Activated CD4-positive, alpha-beta memory T cell treated with anti-CD3 and anti-CD28 coated beads for 36 hours (primary cell): ENCODE data around the gene EPS15. TPM values are rescaled to one million over a fixed set of nuclear protein-coding genes. Genes with fewer than 3 reads are reported as not detected.

Experiments
- CTCF ChIA-PET: fragments of 350-600 bp; sonication (Branson Sonifier 250); formaldehyde crosslinking; loops from one replicate; lab custom pipeline; 2021; ENCODE audit warnings: antibody characterized with exemption, inconsistent platforms; lab: Charles Lee
- POLR2A ChIA-PET: fragments of 350-600 bp; sonication (Branson Sonifier 250); formaldehyde crosslinking; loops from one replicate; lab custom pipeline; 2021; ENCODE audit warnings: antibody characterized with exemption; lab: Charles Lee
- DNase-seq: peaks from one replicate; pipeline ENCODE4 v3.0.0-alpha.2; 2020
- H3K27ac Mint-ChIP-seq: one replicate; pipeline ENCODE4 v1.8.0; 2021; ENCODE audit warnings: mixed read lengths
- H3K27me3 Mint-ChIP-seq: one replicate; pipeline ENCODE4 v1.8.0; 2021; ENCODE audit warnings: mixed read lengths
- H3K36me3 Mint-ChIP-seq: one replicate; pipeline ENCODE4 v1.8.0; 2021; ENCODE audit warnings: mixed read lengths
- H3K4me1 Mint-ChIP-seq: one replicate; pipeline ENCODE4 v1.8.0; 2021; ENCODE audit warnings: low read depth, mixed read lengths
- H3K4me3 Mint-ChIP-seq: one replicate; pipeline ENCODE4 v1.8.0; 2021; ENCODE audit warnings: mild to moderate bottlenecking, mixed read lengths
- H3K9me3 Mint-ChIP-seq: one replicate; pipeline ENCODE4 v1.8.0; 2021; ENCODE audit warnings: mixed read lengths
- intact Hi-C: fragments of 100-400 bp; cut with micrococcal nuclease; formaldehyde crosslinking; loops from one replicate; pipeline ENCODE4 v1.15.1; 2023
- total RNA-seq, 2 experiments: library from RNA; stranded (reverse); gene quantifications; one replicate each; pipeline ENCODE4 v1.2.3, GENCODE V29; 2021

Gene EPS15
- total RNA-seq, 2 experiments from 2014 or later = 69.5 to 69.6 TPM

DNA sequence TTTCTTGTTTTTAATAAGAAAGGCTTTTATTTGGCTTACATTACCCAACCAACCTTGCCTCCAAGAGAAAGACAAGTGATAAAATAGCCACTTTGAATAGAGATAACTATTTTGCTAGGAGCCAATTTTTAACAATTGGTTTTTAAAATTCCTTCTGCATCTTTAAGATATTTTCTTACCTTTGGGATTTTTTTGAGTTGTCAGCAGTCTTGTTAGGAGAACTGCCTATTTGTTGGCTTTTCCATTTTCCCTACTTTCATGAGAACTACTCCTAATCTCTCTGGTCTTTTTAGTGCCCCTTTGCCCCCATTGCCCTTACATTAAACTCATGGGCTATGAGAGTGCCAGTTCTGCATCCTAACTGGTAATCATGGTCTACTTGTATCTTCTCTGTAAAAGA lies 38.1 kb upstream of the EPS15 start:
- H3K36me3 Mint-ChIP-seq = no peaks in the 10 kb centered on the region
- H3K4me3 Mint-ChIP-seq = no peak overlapping the region
- no peaks in the 10 kb centered on the region for H3K27me3 Mint-ChIP-seq
- no peaks in the 10 kb centered on the region for H3K9me3 Mint-ChIP-seq
- ChIA-PET POLR2A (no interaction called here), CTCF (no interaction called here)
- peaks cover 11% of the 10 kb centered on the region for H3K4me1 Mint-ChIP-seq
- intact Hi-C loops = no loop called here
- no peak for DNase-seq
- H3K27ac Mint-ChIP-seq = no peak overlapping the region

DNA sequence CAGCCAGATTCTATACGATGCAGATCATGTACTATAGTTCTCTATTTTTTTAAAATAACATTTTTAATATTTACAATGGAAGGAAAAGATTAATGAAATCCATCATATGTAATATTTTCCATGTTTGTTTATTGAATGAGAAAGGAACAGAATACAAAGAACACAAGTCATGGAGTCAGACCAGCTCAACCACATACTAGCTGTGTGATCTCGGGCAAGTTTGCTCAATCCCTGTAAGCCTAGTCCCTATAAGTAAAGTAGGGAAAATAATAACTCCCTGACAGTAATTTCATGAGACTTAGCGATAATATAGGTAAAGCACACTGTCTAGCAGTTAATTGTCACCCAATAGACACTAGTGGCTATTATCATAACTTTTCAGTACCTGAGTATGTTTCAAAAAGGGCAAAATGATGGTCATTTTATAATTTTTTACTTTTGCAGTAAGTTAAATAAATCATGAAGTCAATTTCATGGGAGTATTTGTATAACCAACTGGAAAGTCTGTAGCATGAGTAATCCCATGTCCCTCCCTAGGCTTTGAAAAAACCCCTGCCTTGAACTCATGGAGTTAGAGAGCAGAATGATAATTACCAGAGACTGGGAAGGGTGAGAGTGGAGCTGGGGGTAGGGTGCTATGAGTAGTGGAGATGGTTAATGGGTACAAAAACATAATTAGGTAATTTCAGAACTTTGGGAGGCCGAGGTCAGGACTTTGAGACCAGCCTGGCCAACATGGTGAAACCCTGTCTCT lies 37.0 kb upstream of the EPS15 start:
- Mint-ChIP-seq H3K4me3 (no peak overlapping the region), H3K27ac (no peak overlapping the region), H3K9me3 (no peaks in the 10 kb centered on the region), H3K4me1 (peaks cover 14% of the 10 kb centered on the region), H3K36me3 (no peaks in the 10 kb centered on the region), H3K27me3 (no peaks in the 10 kb centered on the region)
- DNase-seq = no peak
- ChIA-PET POLR2A (no interaction called here), CTCF (no interaction called here)
- intact Hi-C loops = no loop called here

DNA sequence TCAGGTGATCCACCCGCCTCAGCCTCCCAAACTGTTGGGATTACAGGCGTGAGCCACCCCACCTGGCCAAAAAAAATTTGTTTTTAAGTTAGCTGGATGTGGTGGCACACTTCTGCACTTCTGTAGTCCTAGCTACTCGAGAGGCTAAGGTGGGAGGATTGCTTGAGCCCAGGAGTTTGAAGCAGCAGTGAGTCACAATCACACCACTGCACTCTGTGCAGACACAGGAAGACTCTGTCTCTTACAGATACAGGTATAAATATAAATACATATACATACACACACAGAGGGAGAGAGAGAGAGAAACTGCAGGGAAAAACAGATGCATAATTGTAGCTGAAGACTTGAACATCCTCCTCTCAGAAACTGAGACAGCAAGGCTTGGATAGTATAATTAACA lies 34.8 kb upstream of the EPS15 start:
- CTCF ChIA-PET = no interaction called here
- POLR2A ChIA-PET = no interaction called here
- Mint-ChIP-seq H3K27me3 (no peaks in the 10 kb centered on the region), H3K4me3 (no peak overlapping the region), H3K36me3 (no peaks in the 10 kb centered on the region), H3K27ac (no peak overlapping the region), H3K9me3 (no peaks in the 10 kb centered on the region), H3K4me1 (peaks cover 18% of the 10 kb centered on the region)
- no peak for DNase-seq
- intact Hi-C loops = no loop called here

DNA sequence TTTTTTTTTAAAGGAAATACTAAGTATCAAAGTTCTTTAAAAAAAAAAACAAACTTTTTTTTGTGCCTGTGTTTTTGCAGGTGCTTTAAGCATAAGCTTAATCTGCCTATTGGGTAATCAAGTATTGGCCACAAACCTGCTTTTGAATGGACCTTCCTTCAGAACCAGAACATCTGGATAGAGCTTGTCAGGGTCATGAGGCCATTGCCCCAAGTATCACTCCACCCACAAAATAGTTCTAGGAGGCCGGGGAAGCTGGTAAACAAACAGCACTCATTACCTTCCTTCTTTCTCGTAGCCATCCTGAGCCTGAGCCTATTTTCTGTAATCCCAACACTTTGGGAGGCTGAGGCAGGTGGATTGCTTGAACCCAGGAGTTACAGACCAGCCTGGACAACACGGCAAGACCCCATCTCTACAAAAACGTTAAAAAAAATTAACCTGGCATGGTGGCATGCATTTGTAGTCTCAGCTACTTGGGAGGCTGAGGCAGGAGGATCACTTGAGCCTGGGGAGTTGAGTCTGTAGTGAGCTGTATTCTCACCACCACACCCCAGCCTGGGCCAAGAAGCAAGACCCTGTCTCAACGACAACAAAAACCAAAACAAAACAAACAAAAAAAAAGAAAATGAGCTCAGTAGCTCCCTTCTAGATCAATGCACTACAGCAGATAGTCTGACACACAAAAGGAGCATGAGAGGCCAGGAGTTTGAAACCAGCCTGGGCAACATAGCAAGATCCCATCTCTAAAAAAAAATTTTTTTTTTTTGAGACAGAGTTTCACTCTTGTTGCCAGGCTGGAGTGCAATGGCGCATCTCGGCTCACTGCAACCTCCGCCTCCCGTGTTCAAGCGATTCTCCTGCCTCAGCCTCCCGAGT lies 34.1 kb upstream of the EPS15 start:
- intact Hi-C loops = no loop called here
- H3K27me3 Mint-ChIP-seq = no peaks in the 10 kb centered on the region
- H3K4me1 Mint-ChIP-seq = peaks cover 18% of the 10 kb centered on the region
- ChIA-PET CTCF (no interaction called here), POLR2A (no interaction called here)
- no peak for DNase-seq
- no peaks in the 10 kb centered on the region for H3K9me3 Mint-ChIP-seq
- H3K27ac Mint-ChIP-seq = no peak overlapping the region
- no peak overlapping the region for H3K4me3 Mint-ChIP-seq
- H3K36me3 Mint-ChIP-seq = no peaks in the 10 kb centered on the region

DNA sequence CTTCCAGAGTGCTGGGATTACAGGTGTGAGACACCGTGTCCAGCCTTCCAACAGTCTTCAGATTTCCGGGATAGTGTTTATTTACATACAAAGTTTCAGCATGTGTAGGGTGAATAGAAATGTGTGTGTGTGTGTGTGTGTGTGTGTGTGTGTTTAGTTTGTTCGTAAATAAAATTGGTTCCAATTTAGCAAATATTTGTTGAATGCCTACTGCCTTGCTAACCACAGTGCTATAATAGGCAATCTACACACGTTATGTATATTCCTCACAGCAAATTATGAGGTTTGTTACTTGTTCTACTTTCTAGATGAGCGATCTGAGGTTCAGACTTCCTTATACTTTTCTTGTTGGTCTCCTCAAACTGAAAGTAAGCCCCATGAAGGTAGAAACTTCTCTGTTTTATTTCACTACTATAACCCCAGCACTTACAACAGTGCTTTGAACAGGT lies 32.8 kb upstream of the EPS15 start:
- CTCF ChIA-PET = no interaction called here

DNA sequence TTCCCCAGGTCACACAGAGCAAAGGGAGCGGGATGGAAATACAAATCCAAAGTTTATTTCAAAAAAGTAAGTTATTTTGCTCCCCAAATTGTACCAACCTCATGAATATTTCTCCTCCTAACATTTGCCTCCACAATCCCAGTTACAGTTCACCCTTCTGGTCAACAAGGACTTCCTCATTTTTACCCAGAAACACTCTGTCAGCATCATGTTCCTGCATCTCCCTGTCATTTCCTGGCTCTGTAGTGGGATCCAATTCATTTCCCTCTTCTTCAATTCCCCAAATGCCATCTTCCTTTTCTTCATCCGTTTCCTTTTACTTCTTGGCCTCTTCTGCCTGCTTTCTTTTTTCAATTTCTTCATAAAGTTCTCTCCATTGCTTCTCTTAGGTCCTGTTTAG lies 32.0 kb upstream of the EPS15 start:
- H3K36me3 Mint-ChIP-seq = no peaks in the 10 kb centered on the region
- no peak for DNase-seq
- H3K4me1 Mint-ChIP-seq = peaks cover 17% of the 10 kb centered on the region
- intact Hi-C loops = no loop called here
- no peak overlapping the region for H3K4me3 Mint-ChIP-seq
- CTCF ChIA-PET = no interaction called here
- POLR2A ChIA-PET = no interaction called here
- no peaks in the 10 kb centered on the region for H3K27me3 Mint-ChIP-seq
- H3K27ac Mint-ChIP-seq = no peak overlapping the region
- H3K9me3 Mint-ChIP-seq = no peaks in the 10 kb centered on the region

More for the DNA sequence above, 32.8 kb upstream of the EPS15 start:
- Mint-ChIP-seq H3K4me1 (peaks cover 17% of the 10 kb centered on the region), H3K27me3 (no peaks in the 10 kb centered on the region), H3K9me3 (no peaks in the 10 kb centered on the region), H3K4me3 (no peak overlapping the region), H3K27ac (no peak overlapping the region), H3K36me3 (no peaks in the 10 kb centered on the region)
- no peak for DNase-seq
- intact Hi-C loops = no loop called here
- POLR2A ChIA-PET = no interaction called here

DNA sequence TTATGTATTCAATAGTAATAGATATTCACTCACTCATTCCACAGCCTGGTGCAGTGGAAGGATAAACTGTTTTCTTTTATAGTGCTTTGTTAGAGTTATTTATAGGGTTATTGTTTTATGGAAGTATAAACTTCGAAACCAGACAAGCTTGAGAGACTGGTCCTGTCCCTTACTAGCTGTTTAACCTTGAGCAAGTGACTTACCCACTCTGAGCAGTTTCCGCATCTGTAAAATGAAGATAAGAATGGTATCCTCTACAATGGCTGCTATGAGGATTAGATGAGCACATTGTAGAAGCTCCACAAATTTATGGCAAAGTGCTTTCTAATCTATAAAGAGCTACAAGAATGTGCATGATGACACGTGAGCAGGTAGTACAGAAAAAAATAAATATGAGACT lies 30.8 kb upstream of the EPS15 start:
- Mint-ChIP-seq H3K4me3 (no peak overlapping the region), H3K4me1 (peaks cover 17% of the 10 kb centered on the region), H3K27ac (no peak overlapping the region), H3K27me3 (no peaks in the 10 kb centered on the region), H3K9me3 (no peaks in the 10 kb centered on the region), H3K36me3 (no peaks in the 10 kb centered on the region)
- ChIA-PET CTCF (interaction anchor here (0.7 kb wide), 1 partner anchor 29 kb away, joined by 3 read pairs; no protein-coding TSS in a partner anchor), POLR2A (no interaction called here)
- no peak for DNase-seq
- intact Hi-C loops = no loop called here

DNA sequence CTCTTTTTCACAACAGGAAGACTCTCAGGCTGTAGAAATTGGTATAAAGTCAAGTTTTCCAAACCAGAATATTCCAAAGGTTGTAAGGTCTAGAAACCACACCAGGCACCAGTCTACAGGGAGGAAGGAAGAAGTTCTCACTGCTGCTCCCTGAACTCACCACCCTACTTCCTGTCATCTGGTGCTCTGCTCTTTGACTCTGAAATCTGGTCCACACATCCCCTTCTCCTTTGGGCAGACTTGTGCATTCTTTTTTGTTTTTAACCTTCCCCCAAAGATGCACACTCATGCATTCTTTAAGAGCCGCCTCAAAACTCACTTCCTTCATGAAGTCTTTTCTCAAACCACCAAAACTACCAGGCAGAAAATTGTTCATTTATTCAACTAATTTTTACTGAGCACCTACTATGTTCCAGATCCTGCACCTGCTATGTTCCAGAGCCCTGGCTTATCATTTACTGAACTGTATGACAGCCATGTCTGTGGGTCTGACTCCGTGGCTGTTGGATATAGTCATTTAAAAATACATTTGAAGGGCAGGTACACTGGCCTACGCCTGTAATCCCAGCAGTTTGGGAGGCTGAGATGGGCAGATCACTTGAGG lies 30.1 kb upstream of the EPS15 start:
- intact Hi-C loops = no loop called here
- peak overlapping the region; percentile 13 for H3K27ac Mint-ChIP-seq
- CTCF ChIA-PET = no interaction called here

DNA sequence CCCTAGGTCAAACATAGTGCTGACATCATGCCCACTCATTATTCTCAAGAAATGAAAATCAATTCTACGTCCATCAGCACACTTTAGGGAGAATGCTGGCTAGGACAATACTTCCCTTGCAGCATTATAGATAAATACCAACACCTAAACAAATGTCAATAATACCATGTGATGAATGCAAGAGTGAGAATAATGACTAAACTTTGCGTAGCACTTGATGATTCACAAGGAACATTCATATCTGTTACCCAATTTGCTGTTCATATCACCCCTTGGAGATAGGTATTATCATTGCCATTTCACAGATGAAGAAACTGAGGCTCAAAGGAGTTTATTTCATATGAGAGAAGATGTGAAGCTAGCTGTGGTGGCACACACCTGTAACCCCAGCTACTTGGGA lies 24.8 kb upstream of the EPS15 start:
- DNase-seq = no peak
- Mint-ChIP-seq H3K27ac (no peak overlapping the region), H3K36me3 (no peaks in the 10 kb centered on the region), H3K4me1 (peaks cover 35% of the 10 kb centered on the region), H3K9me3 (no peaks in the 10 kb centered on the region), H3K27me3 (no peaks in the 10 kb centered on the region), H3K4me3 (no peak overlapping the region)
- POLR2A ChIA-PET = no interaction called here
- CTCF ChIA-PET = no interaction called here
- intact Hi-C loops = loop anchor here (2.0 kb wide), 1 partner anchor 25 kb away; no protein-coding TSS in a partner anchor

More for the DNA sequence above, 30.1 kb upstream of the EPS15 start:
- no peaks in the 10 kb centered on the region for H3K27me3 Mint-ChIP-seq
- no peaks in the 10 kb centered on the region for H3K9me3 Mint-ChIP-seq
- H3K36me3 Mint-ChIP-seq = no peaks in the 10 kb centered on the region
- POLR2A ChIA-PET = no interaction called here
- no peak overlapping the region for H3K4me3 Mint-ChIP-seq
- DNase-seq = no peak
- H3K4me1 Mint-ChIP-seq = peaks cover 18% of the 10 kb centered on the region

DNA sequence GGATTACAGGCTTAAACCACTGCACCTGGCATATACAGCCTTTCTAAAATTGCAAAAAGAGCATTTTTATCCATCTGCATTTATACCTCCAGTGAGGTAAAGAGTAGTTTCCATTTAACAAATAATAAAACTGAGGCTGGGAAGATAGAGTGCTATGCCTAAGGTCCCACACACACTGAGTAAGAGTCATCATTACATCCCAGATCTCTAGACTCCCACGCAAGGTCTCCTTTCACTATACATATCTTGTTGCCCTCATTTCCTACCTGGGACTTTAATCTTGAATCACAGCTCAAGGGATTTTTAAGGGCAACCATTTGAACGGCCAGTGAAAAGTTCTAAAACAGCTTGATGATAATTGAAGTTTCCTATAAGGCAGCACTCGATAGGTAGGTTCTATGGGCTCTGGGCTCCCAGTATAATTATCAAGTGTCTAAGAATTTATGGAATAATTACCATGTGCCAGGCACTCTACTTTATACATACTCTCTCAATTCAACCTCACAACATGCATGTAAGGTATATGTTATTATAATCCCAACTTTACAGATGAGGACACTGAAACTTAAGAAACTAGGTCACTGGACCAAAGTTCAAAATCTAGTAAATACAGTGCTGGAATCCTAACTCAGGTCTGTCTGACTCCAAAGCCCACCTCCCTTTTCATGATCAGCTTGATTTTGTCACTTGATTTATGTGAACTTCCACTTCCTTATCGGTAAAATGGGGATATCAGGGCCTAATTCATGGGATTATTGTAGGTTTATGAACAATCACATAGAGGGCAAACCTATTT lies 23.3 kb upstream of the EPS15 start:
- ChIA-PET POLR2A (no interaction called here), CTCF (no interaction called here)
- H3K9me3 Mint-ChIP-seq = no peaks in the 10 kb centered on the region
- peaks cover 28% of the 10 kb centered on the region for H3K4me1 Mint-ChIP-seq
- no peaks in the 10 kb centered on the region for H3K27me3 Mint-ChIP-seq
- no peak overlapping the region for H3K27ac Mint-ChIP-seq
- no peak for DNase-seq
- intact Hi-C loops = loop anchor here (2.0 kb wide), 1 partner anchor 26 kb away; no protein-coding TSS in a partner anchor
- H3K36me3 Mint-ChIP-seq = no peaks in the 10 kb centered on the region
- H3K4me3 Mint-ChIP-seq = no peak overlapping the region

DNA sequence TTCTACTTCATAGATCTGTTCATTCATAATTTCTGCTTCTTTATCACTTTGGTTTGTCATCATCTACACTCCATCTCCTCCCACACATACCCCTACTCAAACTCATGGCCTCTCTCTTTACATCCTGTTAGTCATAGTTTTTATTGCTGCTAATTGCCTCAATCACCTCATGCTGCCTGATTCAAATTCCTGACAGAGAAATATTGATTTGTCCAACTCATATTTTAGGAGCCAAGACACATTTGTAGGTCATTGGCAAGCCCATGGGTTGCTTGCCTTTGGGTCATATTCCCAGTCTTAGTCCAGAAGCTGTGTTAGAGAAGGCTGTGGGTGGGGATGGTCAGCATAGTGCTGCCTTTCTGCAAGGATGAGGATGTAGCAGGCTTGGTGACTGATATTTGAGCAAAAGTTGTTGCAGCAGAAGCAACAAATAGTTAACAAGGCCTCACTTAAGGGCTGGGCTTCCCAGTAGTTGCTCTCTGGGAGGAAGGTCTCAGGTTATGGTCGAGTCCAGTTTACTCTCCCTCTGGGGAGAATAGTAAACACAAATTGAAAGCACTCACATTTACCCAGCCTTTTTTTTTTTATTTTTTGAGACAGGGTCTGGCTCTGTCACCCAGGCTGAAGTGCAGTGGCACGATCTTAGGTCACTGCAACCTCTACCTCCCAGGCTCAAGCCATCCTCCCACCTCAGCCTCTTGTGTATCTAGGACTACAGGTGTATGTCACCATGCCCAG lies 22.4 kb upstream of the EPS15 start:
- H3K9me3 Mint-ChIP-seq = no peaks in the 10 kb centered on the region
- no peaks in the 10 kb centered on the region for H3K27me3 Mint-ChIP-seq
- DNase-seq = no peak
- no peaks in the 10 kb centered on the region for H3K36me3 Mint-ChIP-seq
- CTCF ChIA-PET = no interaction called here
- no peak overlapping the region for H3K4me3 Mint-ChIP-seq
- intact Hi-C loops = loop anchor here (1.0 to 2.0 kb wide), 2 partner anchors 27 to 36 kb away; no protein-coding TSS in a partner anchor
- H3K4me1 Mint-ChIP-seq = peaks cover 28% of the 10 kb centered on the region
- peak overlapping the region; percentile 9 for H3K27ac Mint-ChIP-seq
- POLR2A ChIA-PET = no interaction called here
